Activated naive CD4-positive, alpha-beta T cell treated with anti-CD3 and anti-CD28 coated beads for 36 hours (primary cell): Measurements from ENCODE around the gene MYO1D. TPM values are rescaled to one million over a fixed set of nuclear protein-coding genes. Genes with fewer than 3 reads are reported as not detected.

Source experiments
- CTCF ChIA-PET: fragments of 350-600 bp; sonication (Branson Sonifier 250); formaldehyde crosslinking; loops from one replicate; lab custom pipeline; 2021; ENCODE audit warnings: antibody characterized with exemption; lab: Charles Lee
- DNase-seq: peaks from one replicate; pipeline ENCODE4 v3.0.0-alpha.2; 2020
- H3K27ac Mint-ChIP-seq: one replicate; pipeline ENCODE4 v1.8.0; 2021; ENCODE audit warnings: mild to moderate bottlenecking, mixed read lengths
- H3K27me3 Mint-ChIP-seq: one replicate; pipeline ENCODE4 v1.8.0; 2021; ENCODE audit warnings: low read depth, mixed read lengths
- H3K36me3 Mint-ChIP-seq: one replicate; pipeline ENCODE4 v1.8.0; 2021; ENCODE audit warnings: low read depth, mixed read lengths
- H3K4me1 Mint-ChIP-seq: one replicate; pipeline ENCODE4 v1.8.0; 2021; ENCODE audit warnings: low read depth, mixed read lengths
- H3K4me3 Mint-ChIP-seq: one replicate; pipeline ENCODE4 v1.8.0; 2021; ENCODE audit warnings: mild to moderate bottlenecking, moderate library complexity, mixed read lengths
- H3K9me3 Mint-ChIP-seq: one replicate; pipeline ENCODE4 v1.8.0; 2021; ENCODE audit warnings: mixed read lengths
- intact Hi-C: fragments of 100-400 bp; cut with micrococcal nuclease; formaldehyde crosslinking; loops from one replicate; pipeline ENCODE4 v1.15.1; 2023
- total RNA-seq, 2 experiments: library from RNA; stranded (reverse); gene quantifications; one replicate each; pipeline ENCODE4 v1.2.3, GENCODE V29; 2021

Gene MYO1D
- total RNA-seq, 2 experiments from 2014 or later = 6.7 to 8.3 TPM

DNA sequence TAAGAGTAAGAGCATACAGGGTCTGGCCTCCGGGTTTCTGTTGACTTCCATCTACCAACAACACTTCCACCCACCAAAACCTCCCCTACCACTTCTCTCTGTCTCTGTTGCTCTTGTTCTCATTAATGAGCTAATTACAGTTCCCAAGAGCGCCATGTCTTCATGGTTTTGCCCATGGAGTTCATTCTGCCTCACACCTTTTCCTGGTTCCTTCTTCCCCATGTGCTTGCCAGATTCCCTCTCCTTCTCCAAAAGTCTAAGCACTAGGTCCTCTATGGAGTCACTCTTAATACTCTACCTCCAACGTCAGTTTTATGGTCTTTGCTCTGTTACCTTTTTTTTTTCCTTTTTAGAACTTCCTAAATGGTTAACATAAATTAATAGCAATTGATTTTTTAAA is 92.8 kb downstream of the MYO1D start:
- CTCF ChIA-PET = interaction anchor here (1.0 to 7.0 kb wide), 7 partner anchors 93 to 214 kb away, joined by 5 to 121 read pairs (median 11); partner anchors contain the start of gene MYO1D
- H3K4me3 Mint-ChIP-seq = no peak overlapping the region
- no peak overlapping the region for H3K27ac Mint-ChIP-seq
- no peaks in the 10 kb centered on the region for H3K27me3 Mint-ChIP-seq
- H3K36me3 Mint-ChIP-seq = no peaks in the 10 kb centered on the region
- intact Hi-C loops = no loop called here
- H3K4me1 Mint-ChIP-seq = no peaks in the 10 kb centered on the region
- no peak for DNase-seq
- H3K9me3 Mint-ChIP-seq = no peaks in the 10 kb centered on the region

DNA sequence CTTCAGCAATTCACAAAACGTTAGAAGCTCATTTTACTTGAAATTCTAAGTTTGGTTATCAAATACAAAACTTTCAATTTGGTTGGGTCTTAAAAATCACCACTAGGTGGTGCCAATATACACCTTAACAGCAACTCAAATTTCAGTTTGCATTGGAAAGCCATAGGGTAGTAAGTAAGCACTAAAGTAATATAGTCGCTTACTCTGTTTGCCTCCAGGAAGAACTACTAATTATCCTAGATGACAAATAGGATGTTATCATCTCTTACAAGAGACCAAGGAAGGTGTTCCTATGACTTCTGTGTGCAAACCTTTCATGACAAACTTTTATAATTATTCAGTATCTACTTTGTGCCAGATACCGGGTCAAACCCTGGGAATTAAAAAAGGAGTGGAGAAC is 93.3 kb downstream of the MYO1D start:
- H3K27ac Mint-ChIP-seq = no peak overlapping the region
- no peaks in the 10 kb centered on the region for H3K36me3 Mint-ChIP-seq
- no peak for DNase-seq
- H3K4me1 Mint-ChIP-seq = no peaks in the 10 kb centered on the region
- intact Hi-C loops = loop anchor here (1.0 kb wide), 4 partner anchors 94 to 215 kb away; partner anchors contain the start of gene MYO1D
- CTCF ChIA-PET = interaction anchor here (0.7 to 7.0 kb wide), 24 partner anchors 9 to 215 kb away, joined by 3 to 121 read pairs (median 5); partner anchors contain the start of gene MYO1D
- H3K4me3 Mint-ChIP-seq = no peak overlapping the region
- no peaks in the 10 kb centered on the region for H3K27me3 Mint-ChIP-seq
- no peaks in the 10 kb centered on the region for H3K9me3 Mint-ChIP-seq

DNA sequence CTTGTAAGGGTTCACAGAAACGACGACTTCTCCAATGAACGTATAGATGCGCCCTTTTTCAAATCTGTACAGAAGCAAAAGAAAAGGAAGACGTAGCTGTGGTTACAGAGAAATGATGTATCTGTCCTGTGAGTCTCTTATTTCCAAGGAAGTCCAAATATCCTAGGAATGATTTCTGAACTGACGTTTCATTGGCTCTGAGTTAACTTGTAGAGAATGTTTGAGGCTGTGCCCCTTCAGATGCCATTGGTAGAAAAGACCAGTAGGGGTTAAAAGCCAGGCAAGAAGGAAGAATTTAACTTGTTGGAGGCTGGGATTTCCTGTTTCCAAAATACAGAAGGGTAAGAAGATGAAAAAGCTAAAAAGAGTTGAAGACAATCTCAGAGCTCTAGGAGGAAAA is 96.2 kb downstream of the MYO1D start:
- Mint-ChIP-seq H3K36me3 (no peaks in the 10 kb centered on the region), H3K27ac (no peak overlapping the region), H3K27me3 (no peaks in the 10 kb centered on the region), H3K4me1 (no peaks in the 10 kb centered on the region), H3K4me3 (no peak overlapping the region), H3K9me3 (no peaks in the 10 kb centered on the region)
- no peak for DNase-seq
- CTCF ChIA-PET = interaction anchor here (1.0 to 7.0 kb wide), 4 partner anchors 12 to 155 kb away, joined by 5 to 121 read pairs (median 24); partner anchors contain the start of gene MYO1D
- intact Hi-C loops = no loop called here

DNA sequence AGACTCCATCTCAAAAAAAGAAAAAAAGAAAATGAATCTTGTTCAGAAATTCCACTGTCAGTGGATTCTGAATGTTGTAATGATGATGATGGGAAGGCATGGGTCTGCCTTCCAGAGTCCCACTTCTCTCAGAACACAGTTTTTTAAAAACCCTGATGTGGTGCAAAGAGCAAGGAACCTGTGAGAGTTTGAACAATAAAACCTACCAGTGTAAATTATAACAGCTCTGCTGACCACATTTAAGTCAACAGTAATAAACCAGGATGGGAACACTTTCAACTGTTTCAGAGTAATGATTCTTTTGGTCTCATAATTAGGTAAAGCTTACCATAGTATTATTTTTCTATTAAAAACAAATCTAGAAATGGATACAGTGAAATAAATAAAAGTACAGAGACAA is 99.0 kb downstream of the MYO1D start:
- Mint-ChIP-seq H3K4me1 (no peaks in the 10 kb centered on the region), H3K9me3 (no peaks in the 10 kb centered on the region), H3K4me3 (no peak overlapping the region), H3K27me3 (no peaks in the 10 kb centered on the region), H3K36me3 (no peaks in the 10 kb centered on the region), H3K27ac (no peak overlapping the region)
- no peak for DNase-seq
- CTCF ChIA-PET = interaction anchor here (0.7 to 7.0 kb wide), 3 partner anchors 99 to 294 kb away, joined by 3 to 121 read pairs (median 3); partner anchors contain the start of gene MYO1D
- intact Hi-C loops = no loop called here

DNA sequence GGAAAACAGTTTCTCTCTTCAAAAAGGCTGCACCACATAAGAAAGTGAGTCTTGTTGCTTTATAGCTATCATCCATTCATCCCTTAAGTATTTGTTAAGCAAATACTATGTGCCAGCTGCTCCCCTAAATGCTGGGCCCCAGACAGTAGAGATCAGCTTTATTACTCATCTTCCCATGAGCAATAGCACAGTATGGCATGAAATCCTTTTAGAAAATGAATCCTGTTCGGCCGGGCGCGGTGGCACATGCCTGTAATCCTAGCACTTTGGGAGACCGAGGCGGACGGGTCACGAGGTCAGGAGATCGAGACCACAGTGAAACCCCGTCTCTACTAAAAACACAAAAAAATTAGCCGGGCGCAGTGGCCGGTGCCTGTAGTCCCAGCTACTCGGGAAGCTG is 99.5 kb downstream of the MYO1D start:
- H3K36me3 Mint-ChIP-seq = no peaks in the 10 kb centered on the region
- CTCF ChIA-PET = interaction anchor here (0.7 to 7.0 kb wide), 3 partner anchors 100 to 294 kb away, joined by 3 to 121 read pairs (median 3); partner anchors contain the start of gene MYO1D
- H3K27ac Mint-ChIP-seq = no peak overlapping the region

DNA sequence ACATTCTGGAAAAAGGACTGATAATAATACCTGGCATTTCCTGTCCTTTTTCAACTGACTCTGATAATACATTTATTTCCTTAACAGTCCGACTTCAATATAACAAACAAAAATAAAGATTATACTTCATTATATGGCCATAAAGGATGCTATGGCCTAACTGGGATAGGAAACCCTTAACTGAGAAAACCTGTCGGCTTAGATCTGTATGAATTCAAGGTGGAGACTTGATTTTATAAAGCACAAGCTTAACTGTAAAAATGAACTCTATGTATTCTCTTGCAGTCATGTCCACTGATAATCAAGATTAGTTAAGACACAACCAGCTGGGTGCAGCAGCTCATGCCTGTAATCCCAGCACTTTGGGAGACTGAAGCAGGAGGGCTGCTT is 102.2 kb downstream of the MYO1D start:
- Mint-ChIP-seq H3K27ac (no peak overlapping the region), H3K4me1 (no peaks in the 10 kb centered on the region), H3K9me3 (no peaks in the 10 kb centered on the region), H3K27me3 (no peaks in the 10 kb centered on the region), H3K36me3 (no peaks in the 10 kb centered on the region), H3K4me3 (no peak overlapping the region)
- intact Hi-C loops = loop anchor here (5.0 kb wide), 1 partner anchor 292 kb away; no protein-coding TSS in a partner anchor
- CTCF ChIA-PET = interaction anchor here (1.0 kb wide), 1 partner anchor 161 kb away, joined by 3 read pairs; no protein-coding TSS in a partner anchor
- no peak for DNase-seq

More for the DNA sequence above, 99.5 kb downstream of the MYO1D start:
- Mint-ChIP-seq H3K4me3 (no peak overlapping the region), H3K27me3 (no peaks in the 10 kb centered on the region), H3K9me3 (no peaks in the 10 kb centered on the region), H3K4me1 (no peaks in the 10 kb centered on the region)
- no peak for DNase-seq
- intact Hi-C loops = no loop called here

DNA sequence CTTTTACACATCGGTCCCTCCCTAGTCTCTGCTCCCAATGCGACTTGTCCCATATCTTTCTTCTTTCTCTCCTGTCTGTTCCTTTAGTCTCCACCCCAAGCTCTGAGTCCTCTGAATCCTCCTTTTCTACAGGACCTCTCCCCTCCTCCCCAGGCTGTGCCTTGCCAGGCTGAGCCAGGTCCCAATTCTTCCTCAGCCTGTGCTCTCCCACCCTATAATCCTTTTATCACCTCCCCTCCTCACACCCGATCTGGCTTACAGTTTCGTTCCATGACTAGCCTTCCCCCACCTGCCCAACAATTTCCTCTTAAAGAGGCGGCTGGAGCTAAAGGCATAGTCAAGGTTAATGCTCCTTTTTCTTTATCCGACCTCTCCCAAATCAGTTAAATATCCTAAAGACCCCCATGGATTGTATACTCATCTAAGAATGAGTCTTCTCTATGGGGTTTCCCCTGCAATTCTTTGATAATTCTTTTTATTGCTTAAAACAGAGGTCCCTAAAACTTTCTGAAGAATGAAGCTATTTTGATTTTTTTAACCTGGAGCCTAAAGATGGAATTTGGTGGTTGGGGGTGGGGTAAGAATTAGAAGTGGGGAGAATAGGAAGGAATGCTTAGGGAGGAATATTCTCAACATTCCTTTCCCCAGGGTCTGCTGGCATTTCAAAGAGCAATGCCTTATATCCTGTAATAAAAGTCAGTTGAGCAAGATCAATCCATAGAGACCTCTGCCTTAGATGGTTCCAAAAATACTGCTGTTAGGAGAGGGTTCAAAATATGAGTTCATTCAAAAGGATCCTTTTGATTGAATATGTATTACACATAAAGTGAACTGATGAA is 102.8 kb downstream of the MYO1D start:
- H3K9me3 Mint-ChIP-seq = no peaks in the 10 kb centered on the region
- H3K27ac Mint-ChIP-seq = no peak overlapping the region
- H3K4me3 Mint-ChIP-seq = no peak overlapping the region
- no peaks in the 10 kb centered on the region for H3K4me1 Mint-ChIP-seq
- intact Hi-C loops = loop anchor here (5.0 kb wide), 1 partner anchor 292 kb away; no protein-coding TSS in a partner anchor
- no peaks in the 10 kb centered on the region for H3K36me3 Mint-ChIP-seq
- H3K27me3 Mint-ChIP-seq = no peaks in the 10 kb centered on the region
- CTCF ChIA-PET = interaction anchor here (1.0 to 3.0 kb wide), 2 partner anchors 9 to 162 kb away, joined by 3 to 17 read pairs; no protein-coding TSS in a partner anchor
- DNase-seq = no peak

DNA sequence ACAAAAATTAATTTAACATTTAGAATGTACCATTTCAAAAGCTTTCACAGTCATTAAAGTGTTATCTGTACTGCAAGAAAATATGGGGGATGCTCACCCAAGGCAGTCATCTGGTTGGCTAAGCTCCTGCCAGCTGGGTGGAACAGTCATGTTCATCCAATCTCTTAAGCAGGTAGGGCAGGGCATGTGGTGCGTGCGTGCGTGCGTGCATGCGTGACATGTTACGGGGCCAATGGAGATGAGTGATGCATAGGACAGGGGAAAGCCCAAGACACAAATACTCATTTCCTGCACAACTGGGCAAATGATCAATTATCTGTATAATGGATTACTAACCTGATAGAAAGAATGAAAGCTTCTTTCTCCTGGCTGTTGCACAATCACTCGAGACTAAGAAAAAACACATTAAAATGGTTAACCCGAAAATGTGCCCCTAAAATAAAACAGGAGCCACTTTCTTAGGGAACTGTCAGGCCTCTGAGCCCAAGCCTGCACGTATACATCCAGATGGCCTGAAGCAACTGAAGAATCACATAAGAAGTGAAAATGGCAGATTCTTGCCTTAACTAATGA is 104.4 kb downstream of the MYO1D start:
- CTCF ChIA-PET = interaction anchor here (0.6 to 3.0 kb wide), 3 partner anchors 10 to 160 kb away, joined by 3 to 17 read pairs (median 3); a partner anchor contains a TSS
- Mint-ChIP-seq H3K36me3 (no peaks in the 10 kb centered on the region), H3K4me3 (no peak overlapping the region), H3K4me1 (no peaks in the 10 kb centered on the region), H3K9me3 (no peaks in the 10 kb centered on the region), H3K27ac (no peak overlapping the region), H3K27me3 (no peaks in the 10 kb centered on the region)
- DNase-seq = peak; percentile 8
- intact Hi-C loops = loop anchor here (5.0 kb wide), 1 partner anchor 290 kb away; no protein-coding TSS in a partner anchor

DNA sequence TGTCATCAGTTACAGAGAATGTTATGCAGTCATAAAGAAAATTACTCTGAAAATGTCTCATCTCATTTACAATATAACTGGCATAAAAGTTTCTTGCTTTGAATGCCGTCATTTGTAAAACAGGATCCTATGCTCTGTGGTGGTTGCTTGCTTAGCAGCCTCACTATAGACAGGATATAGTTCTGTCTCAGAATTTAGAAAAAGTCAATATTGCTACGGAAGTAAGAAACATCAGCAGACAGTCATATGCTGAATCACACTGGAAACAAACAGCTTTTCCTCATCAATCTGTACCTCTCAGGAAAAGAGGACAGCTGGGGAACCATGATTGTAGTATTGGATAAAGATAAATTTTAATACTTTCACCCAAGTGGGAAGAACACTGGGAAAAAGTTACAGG is 105.5 kb downstream of the MYO1D start:
- Mint-ChIP-seq H3K36me3 (no peaks in the 10 kb centered on the region), H3K9me3 (no peaks in the 10 kb centered on the region), H3K27ac (no peak overlapping the region), H3K4me1 (no peaks in the 10 kb centered on the region), H3K4me3 (no peak overlapping the region), H3K27me3 (no peaks in the 10 kb centered on the region)
- CTCF ChIA-PET = interaction anchor here (0.9 to 3.0 kb wide), 2 partner anchors 11 to 124 kb away, joined by 3 to 17 read pairs; a partner anchor contains a TSS
- intact Hi-C loops = loop anchor here (5.0 kb wide), 1 partner anchor 289 kb away; no protein-coding TSS in a partner anchor
- no peak for DNase-seq

DNA sequence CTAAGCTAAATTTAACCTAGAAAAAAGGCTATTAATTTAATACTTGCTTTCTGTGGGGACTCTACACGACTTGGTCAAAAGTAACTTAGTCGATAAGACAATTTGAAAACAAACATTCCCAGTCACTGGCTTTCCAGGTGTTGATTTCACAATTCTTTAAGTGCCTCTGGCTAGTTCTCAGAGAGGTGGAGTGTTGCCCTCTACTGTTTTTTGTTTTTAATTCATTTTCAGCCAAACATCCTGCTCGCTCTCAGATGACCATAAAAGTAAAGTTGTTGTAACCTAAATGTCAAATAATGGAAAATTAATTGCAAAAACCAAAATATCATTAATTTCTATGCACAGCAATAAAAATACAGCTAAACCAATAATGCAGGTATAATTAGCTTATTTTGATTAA is 107.1 kb downstream of the MYO1D start:
- CTCF ChIA-PET = interaction anchor here (0.6 to 0.8 kb wide), 2 partner anchors 96 to 620 kb away, joined by 3 to 6 read pairs; no protein-coding TSS in a partner anchor
- DNase-seq = no peak
- intact Hi-C loops = loop anchor here (5.0 kb wide), 1 partner anchor 288 kb away; no protein-coding TSS in a partner anchor
- Mint-ChIP-seq H3K9me3 (no peaks in the 10 kb centered on the region), H3K4me1 (no peaks in the 10 kb centered on the region), H3K36me3 (no peaks in the 10 kb centered on the region), H3K27ac (no peak overlapping the region), H3K27me3 (no peaks in the 10 kb centered on the region), H3K4me3 (no peak overlapping the region)

DNA sequence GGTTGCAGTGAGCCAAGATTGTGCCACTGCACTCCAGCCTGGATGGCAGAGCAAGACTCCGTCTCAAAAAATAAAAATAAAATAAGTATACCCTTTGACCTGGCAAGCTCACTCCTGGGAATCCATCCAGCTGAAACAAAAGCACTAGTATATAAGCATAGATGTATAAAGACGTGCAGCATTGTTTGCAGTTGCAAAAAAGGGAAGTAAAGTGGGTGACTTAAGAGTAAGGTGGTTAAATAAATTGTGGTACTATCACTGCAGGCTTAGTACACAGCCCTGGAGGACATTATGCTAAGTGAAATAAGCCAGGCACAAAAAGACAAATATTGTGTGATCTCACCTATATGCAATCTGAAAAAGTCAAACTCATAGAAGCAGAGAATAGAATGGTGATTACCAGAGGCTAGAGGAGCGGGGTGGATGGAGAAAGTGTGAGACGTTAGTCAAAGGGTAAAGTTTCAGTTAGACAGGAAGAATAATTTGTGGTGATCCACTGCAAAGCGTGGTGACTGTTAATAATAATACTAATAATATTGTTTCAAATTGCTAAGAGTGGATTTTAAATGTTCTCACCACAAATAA is 113.0 kb downstream of the MYO1D start:
- Mint-ChIP-seq H3K4me3 (no peak overlapping the region), H3K36me3 (no peaks in the 10 kb centered on the region), H3K4me1 (peaks cover 7% of the 10 kb centered on the region), H3K9me3 (no peaks in the 10 kb centered on the region), H3K27me3 (no peaks in the 10 kb centered on the region), H3K27ac (no peak overlapping the region)
- intact Hi-C loops = no loop called here
- DNase-seq = no peak
- CTCF ChIA-PET = no interaction called here
